Measurements from ENCODE around the gene ADCY1. TPM values are rescaled to one million over a fixed set of nuclear protein-coding genes. Genes with fewer than 3 reads are reported as not detected.

Gene ADCY1
- total RNA-seq, 2 experiments from 2014 or later = 0.02 to 0.07 TPM

DNA sequence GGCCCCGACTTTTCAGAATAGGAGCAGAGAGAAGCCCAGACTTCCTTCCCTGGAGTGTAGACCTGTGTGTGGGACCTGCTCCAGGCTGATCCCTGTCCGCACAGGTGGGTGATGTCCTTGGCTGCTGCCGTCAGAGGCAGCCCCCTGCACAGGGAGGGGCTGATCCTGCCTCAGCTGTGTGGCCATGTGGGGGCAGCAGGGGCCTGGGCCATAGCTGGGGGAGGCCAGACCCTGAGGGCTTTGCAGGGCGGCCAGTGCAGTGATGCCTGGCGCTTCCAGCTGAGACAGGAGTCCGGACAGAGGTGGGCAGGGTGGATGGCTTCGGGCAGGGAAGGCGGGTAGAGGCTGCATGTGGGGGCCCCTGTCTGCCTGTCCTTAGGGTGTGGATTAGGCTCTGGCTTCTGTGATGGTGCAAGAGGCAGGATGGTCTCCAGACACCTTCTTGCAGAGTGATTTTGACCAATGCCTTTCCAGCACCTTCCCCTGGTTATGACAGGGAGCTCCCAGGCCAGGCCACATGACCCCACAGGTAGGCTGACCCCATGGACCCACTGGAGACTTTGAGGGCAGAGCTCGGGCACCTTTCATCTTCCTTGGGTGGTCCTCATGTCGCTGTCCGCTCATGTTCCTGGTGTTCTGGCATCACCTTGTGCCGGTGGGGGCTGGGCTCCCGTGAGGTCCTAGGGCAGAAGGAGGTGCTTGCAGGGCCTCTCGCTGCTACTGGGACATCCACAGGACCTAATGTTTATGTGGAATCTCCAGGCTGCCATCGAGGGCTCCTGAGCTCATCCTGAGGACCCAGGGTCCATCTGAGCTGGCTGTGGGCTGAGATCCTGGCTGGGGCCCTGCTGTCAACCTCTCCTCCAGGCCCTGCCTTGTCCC, 141.5 kb downstream of the ADCY1 start:
- Mint-ChIP-seq H3K9me3 (no peaks in the 10 kb centered on the region), H3K27ac (no peak overlapping the region), H3K36me3 (ENCODE audit: low read depth) (no peaks in the 10 kb centered on the region), H3K27me3 (peaks cover 4% of the 10 kb centered on the region), H3K4me3 (no peak overlapping the region), H3K4me1 (ENCODE audit: low read depth) (no peaks in the 10 kb centered on the region)
- ATAC-seq = no peak
- ChIA-PET CTCF (no interaction called here), POLR2A (no interaction called here)
- TF ChIP-seq, protein P1, sequence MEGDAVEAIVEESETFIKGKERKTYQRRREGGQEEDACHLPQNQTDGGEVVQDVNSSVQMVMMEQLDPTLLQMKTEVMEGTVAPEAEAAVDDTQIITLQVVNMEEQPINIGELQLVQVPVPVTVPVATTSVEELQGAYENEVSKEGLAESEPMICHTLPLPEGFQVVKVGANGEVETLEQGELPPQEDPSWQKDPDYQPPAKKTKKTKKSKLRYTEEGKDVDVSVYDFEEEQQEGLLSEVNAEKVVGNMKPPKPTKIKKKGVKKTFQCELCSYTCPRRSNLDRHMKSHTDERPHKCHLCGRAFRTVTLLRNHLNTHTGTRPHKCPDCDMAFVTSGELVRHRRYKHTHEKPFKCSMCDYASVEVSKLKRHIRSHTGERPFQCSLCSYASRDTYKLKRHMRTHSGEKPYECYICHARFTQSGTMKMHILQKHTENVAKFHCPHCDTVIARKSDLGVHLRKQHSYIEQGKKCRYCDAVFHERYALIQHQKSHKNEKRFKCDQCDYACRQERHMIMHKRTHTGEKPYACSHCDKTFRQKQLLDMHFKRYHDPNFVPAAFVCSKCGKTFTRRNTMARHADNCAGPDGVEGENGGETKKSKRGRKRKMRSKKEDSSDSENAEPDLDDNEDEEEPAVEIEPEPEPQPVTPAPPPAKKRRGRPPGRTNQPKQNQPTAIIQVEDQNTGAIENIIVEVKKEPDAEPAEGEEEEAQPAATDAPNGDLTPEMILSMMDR (IDR thresholded peaks at IDR 0.05) = no peak
- no peak for DNase-seq
- intact Hi-C loops (cut with micrococcal nuclease) = no loop called here

DNA sequence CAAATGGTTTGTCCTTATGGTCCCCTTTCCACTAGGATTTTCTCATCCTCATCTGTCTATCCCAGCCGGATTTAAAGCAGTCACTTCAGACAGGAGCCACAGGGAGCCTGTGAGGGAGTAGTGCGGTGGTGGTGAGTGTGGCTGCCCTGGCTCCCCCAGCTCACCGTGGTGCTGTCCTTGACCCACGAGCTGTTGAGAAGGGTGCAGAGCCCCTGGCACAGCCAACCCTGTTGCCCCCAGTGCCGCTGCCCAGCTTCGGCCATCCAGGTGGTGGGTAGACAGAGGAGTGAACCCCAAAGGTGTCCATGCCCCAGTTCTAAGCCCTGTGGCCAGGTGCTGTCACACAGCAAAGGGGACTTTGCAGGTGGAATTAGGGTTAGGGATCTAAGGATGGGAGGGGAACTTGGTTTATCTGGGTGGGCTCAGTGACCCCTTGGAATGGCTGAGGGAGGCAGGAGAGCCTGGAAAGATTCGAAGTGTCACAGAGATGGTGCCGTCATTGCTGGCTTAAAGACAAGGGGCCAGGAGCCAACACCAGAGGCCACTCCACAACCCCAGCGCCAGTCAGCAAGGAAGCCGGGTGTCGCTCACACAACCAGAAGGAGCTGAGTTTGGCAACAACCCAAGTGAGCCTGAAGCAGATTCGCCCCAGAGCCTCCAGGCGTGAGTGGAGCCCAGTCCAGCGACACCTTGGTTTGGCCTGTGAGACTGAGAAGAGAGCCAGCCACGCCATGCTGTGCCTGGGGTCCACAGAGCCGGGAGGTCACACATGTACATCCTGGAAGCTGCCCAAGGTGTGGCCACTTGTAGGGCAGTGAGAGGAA, 142.4 kb downstream of the ADCY1 start:
- Mint-ChIP-seq H3K36me3 (ENCODE audit: low read depth) (no peaks in the 10 kb centered on the region), H3K4me1 (ENCODE audit: low read depth) (no peaks in the 10 kb centered on the region), H3K27ac (no peak overlapping the region), H3K9me3 (no peaks in the 10 kb centered on the region), H3K27me3 (peaks cover 4% of the 10 kb centered on the region), H3K4me3 (no peak overlapping the region)
- CTCF ChIA-PET = no interaction called here
- intact Hi-C loops (cut with micrococcal nuclease) = no loop called here
- TF ChIP-seq, protein P1 (IDR thresholded peaks at IDR 0.05) = no peak
- no peak for ATAC-seq
- POLR2A ChIA-PET = no interaction called here
- DNase-seq = no peak

DNA sequence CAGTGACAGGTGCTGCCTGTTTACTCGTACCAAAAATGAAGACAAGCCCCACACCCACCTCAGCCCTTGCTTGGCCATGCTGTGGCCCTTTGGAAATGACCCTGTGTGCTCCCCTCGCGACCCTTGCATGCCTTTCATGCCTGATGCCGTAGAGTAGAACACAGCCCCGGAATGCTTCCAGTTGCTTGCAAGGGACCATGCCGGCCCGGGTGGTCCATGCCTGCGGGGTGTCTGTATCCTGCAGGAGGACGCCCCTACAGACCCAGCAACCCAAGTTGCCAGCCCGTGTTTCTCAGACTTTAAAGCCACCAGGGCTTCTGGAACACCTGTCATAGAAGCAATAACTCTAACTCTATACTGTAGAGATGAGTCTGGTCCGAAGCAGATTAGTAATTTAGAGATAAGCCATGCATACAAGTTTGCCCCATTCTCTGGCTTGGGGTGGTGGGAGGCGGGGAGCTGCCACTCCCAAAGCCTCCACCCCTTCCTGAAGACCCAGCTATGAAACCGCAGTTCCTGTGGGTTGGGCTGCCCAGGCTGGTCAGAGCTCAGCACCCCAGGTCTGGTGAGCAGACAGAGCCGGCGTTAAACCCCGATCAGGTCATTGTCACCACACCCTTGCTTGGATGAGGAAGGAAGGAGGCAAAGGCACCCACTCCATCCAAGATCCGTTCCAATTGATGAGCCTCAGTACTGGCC, 143.5 kb downstream of the ADCY1 start:
- no peak overlapping the region for H3K27ac Mint-ChIP-seq
- H3K4me1 Mint-ChIP-seq (ENCODE audit: low read depth) = no peaks in the 10 kb centered on the region
- DNase-seq (no peak), ATAC-seq (no peak)
- intact Hi-C loops (cut with micrococcal nuclease) = no loop called here
- no peaks in the 10 kb centered on the region for H3K27me3 Mint-ChIP-seq
- H3K4me3 Mint-ChIP-seq = no peak overlapping the region
- ChIA-PET POLR2A (no interaction called here), CTCF (no interaction called here)
- peaks cover 3% of the 10 kb centered on the region for H3K36me3 Mint-ChIP-seq (ENCODE audit: low read depth)
- H3K9me3 Mint-ChIP-seq = no peaks in the 10 kb centered on the region
- TF ChIP-seq, protein P1 (IDR thresholded peaks at IDR 0.05) = no peak

DNA sequence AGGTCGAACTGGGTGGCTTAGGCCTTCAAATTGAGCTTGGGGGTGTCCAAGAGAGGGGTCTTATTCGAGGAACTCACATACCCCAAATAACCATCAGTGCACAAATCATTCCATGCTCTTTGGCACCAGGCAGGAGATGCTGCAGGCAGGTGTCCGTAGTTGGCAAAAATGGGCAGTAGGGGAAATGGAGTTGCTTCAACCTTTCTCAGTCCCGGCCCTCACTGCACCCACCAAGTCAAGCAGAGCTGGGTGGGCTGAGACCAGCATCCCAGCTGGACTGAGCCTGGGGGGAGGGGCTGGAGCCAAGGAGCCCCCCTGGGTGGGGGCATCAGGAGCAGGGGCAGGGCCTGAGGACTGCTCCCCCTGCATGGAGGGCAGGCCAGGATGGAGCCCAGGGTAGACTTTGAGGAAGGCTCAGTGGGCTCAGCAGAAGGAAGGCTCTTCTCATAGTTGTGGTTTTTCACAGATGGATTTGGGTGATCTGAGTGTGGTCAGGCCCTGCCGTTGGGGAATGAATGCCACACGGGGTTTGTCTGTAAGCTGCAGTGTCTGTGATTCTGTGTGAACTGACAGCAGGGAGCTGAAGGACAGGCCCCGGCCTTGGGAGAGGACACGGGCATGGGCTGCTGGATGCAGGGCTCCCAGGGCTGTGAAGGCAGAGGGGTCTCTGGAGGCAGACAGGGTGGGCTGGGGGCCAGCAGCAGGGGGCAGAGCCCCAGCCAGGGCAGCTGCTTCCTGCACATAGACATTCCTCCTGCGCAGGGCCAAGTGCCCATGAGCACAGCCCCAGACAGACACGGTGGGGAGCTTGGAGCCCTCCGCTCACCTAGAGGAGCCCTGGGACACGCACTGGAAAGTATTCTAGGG, 144.5 kb downstream of the ADCY1 start:
- intact Hi-C loops (cut with micrococcal nuclease) = no loop called here
- ChIA-PET POLR2A (no interaction called here), CTCF (no interaction called here)
- Mint-ChIP-seq H3K36me3 (ENCODE audit: low read depth) (peaks cover 4% of the 10 kb centered on the region), H3K27ac (no peak overlapping the region), H3K4me1 (ENCODE audit: low read depth) (no peaks in the 10 kb centered on the region), H3K4me3 (no peak overlapping the region), H3K27me3 (no peaks in the 10 kb centered on the region), H3K9me3 (no peaks in the 10 kb centered on the region)
- DNase-seq = no peak
- TF ChIP-seq, protein P1 (IDR thresholded peaks at IDR 0.05) = no peak
- ATAC-seq = no peak
